NCI-H2227 (cell line): ENCODE data around the gene WDR59.
"Not testable (repeated sequence)": the region's sequence is repeated elsewhere in the genome, so short reads cannot be mapped to it uniquely, and the experiment has no call there.

Source experiments
- DNase-seq: peaks from one replicate; lab custom pipeline; 2025; ENCODE audit not compliant: unreplicated experiment; lab: John Stamatoyannopoulos, UW

WDR59 gene

DNA sequence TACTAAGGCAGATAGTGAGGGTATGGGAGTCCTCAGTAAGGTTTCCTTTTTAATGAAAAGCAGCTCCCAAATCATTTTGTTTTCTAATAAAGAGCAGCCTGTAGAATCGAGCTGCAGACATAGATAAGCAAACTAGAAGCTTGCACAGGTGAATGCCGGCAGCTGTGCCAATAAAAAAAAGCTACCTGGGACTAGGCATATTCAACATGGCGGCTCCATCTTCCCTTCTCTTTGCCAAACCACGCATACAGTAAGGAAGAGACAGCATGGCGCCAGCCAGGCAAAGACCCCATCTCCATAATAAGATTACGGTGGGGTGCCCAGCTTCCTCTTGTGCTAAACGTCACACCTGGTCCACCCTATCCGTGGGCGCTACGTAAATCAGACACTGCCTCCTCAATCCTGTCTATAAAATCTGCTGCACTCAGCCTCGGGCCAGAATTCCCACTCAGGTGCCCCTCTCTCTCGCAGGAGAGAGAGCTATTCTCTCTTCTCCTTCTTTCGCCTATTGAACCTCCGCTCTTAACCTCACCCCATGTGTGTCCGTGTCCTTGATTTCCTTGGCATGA is 117.6 kb downstream of the WDR59 start:
- peak; percentile 89 for DNase-seq

DNA sequence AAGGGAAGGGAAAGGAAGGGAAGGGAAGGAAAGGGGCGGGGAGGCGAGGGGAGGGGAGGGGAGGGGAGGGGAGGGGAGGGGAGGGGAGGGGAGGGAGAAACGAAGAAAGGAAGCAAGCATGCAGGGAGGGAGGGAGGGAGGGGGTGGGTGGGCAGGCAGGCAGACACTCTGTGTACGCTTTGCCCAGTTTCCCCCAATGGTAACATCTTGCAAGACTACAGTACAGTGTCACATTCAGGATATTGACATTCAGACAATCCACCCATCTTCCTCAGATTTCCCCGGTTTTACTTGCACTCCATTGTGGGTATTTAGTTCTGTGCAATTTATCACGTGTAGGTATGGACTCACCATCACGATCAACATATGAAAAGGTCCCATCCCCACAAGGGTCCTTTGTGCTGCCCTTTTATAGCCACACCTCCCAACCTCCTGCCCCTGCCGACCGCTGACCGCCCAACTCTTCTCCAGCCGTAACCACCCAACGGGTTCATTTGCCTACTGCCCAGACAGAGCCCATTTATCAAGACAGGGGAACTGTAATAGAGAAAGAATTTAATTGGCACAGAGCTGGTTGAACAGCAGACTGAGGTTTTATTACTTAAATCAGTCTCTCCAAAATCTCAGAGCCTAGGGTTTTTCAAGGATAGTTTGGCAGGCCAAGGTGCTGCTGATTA is 118.9 kb downstream of the WDR59 start:
- DNase-seq: no peak

DNA sequence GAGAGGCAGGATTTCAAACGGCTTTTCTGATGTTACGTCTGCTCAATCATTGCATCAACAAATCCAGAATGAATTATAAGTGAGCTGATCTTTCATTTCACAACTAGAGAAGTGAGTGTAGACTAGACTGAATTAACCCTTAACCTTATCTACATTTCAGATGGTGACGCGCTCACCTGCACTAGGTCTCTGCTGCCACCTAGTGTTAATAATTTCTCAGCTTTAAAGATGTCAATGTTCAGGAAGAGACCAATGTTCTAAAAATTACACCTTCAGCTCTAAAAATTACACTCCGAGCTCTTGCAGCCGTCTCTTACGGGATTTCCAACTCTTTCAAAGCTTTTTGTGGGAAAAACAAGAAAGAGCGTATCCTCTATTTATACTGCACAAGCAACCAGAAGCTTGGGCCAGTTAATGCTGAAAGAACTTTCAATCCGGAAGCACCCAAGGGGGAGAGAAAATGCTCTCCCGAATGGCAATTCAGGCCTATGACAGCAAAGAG is 122.1 kb downstream of the WDR59 start:
- peak; percentile 55 for DNase-seq

- no peak for DNase-seq
These were observed 132.4 kb downstream of the WDR59 start for GRCh38 chr16:74852500-74852875.

DNA sequence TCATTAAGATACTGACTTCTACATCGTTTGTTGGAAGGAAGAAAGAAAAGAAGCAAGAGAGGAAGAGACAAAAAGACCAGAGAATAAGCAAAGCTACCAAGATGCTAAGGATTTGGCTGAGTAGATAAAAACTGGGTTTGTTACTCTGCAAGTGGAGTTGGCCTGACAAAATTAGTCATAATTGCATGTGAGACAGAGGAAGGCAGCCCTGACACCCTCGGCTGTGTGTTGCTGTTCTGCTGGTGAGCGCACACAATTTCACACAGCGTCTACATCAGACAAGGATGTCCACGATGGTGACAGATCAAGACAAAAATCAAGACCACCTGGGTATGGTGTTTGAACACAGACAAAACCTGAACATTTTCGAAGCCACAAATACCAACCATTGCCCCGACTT is 134.9 kb downstream of the WDR59 start:
- no peak for DNase-seq

GRCh38 chr16:74847202-74847601 is 137.7 kb downstream of the WDR59 start:
- no peak for DNase-seq

DNA sequence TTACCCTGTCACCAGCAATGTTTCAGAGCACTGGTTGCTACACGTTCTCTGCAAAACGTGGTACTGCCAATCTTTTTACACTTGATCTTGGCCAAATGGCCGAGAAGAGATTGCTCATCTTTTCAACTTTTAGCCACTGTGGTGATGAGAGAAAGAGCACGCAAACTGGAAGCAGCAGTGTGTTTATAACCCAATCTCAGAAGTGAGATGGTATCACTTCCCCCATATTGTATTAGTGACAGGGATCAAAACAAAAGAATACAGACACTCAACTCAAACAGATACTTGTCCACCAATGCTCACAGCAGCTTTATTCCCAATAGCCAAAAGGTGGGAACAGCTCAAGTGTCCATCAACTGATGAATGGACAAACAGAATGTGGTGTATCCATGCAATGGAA is 138.2 kb downstream of the WDR59 start:
- DNase-seq: no peak

DNA sequence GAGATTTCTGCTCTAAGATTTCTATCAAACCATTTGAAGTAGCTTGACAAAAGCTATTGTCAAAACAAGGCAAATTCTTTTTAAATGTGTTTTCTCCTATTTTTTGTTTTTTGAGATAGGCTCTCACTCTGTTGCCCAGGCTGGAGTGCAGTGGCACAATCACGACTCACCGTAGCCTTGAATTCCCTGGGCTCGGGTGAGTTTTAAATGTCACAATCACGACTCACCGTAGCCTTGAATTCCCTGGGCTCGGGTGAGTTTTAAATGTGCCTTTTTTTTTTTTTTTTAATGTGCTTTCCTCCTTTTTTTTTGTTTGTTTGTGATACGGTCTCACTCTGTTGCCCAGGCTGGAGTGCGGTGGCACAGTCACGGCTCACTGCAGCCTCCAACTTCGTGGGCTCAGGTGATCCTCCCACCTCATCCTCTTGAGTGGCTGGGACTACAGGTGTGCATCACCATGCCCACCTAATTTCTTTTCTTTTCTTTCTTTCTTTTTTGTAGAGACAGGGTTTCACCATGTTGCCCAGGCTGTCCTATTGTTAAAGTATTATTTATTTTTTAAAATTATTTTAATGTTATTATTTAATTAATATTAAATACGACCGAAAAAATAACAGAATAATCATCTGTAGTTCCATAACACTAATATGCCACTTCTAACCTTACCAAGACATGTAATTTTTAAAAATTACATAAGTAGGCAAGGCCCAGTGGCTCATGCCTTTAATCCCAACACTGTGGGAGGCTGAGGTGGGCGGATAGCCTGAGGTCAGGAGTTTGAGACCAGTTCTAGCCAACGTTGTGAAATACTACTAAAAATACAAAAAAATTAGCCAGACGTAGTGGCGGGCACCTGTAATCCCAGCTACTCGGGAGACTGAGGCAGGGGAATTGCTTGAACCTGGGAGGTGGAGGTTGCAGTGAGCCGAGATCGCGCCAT is 140.6 kb downstream of the WDR59 start:
- no peak for DNase-seq

GRCh38 chr16:74843381-74844035 is 141.4 kb downstream of the WDR59 start:
- not testable (repeated sequence) for DNase-seq

GRCh38 chr16:74842413-74842812 is 142.5 kb downstream of the WDR59 start:
- peak; percentile 10 for DNase-seq

- no peak for DNase-seq
These were observed 143.0 kb downstream of the WDR59 start for GRCh38 chr16:74841904-74842303.

GRCh38 chr16:74841469-74841868 is 143.5 kb downstream of the WDR59 start:
- DNase-seq: no peak

DNA sequence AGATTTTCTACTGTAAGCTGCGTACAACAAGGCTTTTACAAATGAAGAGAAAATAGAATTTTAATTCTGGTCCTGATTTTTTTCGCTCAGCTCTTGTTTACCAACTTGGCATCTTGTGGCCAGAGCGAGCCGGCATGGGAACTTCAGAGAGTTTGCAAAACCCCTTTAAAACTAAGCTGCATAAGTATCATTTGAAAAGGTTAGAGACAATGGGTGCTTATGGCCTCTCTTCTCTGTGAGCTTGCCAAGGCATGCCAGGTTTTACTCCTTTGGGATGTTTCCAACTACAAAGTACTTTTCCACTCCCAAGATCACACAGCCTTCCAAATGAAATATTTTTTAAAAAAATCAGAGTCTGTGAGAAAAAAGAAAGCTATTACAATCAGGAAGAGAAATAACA is 147.9 kb downstream of the WDR59 start:
- no peak for DNase-seq

- no peak for DNase-seq
These were observed 148.7 kb downstream of the WDR59 start for GRCh38 chr16:74836111-74836671.

DNA sequence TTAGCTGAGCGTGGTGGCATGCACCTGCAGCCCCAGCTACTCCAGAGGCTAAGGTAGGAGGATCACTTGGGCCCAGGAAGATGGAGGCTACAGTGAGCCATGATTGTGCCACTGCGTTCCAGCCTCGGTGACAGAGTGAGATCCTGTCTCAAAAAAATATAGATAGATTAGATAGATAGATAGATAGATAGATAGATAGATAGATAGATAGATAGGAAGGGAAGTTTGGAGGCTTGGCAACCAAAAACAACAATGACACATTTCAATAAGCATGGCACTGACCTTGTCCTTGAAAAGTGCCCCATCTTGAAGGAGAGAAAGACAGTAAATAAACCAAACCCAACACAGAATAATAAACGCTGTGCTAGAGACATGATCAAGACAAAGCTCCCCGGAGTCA is 152.7 kb downstream of the WDR59 start:
- DNase-seq: no peak

DNA sequence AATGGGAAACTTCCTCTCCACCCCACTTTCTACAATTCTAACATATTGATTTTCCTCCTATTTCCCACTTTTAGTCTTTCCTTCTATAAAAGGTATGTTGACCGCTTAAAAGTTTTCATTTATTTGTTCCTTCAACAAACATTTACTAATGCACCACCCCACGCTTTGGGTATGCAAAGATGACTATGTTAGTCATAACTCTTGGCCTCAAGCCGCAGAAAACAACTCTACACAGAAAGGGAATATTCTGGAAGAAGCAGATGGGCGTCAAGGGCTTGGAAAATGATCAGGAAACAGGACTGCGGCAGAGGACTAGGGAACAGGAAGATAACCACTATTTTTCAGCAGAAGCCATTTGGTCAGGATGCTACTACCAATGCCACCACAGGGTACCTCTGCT is 153.5 kb downstream of the WDR59 start:
- no peak for DNase-seq

DNA sequence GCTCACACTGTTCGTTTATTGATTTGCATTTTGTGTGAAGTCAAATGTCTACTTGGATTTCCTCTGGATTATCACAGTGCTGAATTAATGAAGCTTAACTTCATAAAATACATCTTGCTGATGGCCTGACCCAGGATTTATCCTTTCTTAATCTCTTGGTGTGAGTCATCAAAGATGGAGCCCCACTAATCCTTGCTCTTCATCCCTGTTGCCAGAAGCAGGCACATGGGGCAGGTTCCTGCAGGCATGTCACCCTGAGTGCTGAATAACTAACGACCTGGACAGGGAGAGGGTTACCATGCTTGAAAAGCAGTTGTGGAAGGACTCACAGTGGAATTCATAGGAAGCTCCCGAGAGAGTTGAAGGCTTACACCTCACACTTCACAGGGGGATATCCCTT is 154.3 kb downstream of the WDR59 start:
- no peak for DNase-seq

DNA sequence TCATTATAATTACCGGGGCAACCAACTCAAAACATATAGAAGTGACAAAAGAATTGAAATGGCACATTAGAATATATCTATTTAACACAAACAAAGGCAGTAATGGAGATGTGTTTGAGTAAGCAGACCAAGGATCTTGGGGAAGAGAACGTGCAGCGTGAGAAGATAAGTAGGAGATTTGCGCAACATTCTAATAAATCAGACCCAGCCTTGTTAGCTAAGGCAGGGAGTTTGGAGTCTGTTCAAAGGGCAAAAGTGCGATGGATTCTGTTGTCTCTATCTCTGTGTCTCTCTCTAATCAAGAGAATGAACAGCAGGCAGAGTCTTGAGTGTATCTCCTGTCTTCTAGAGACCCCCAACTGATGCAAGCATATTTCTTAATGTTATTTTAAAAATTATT is 155.3 kb downstream of the WDR59 start:
- no peak for DNase-seq

DNA sequence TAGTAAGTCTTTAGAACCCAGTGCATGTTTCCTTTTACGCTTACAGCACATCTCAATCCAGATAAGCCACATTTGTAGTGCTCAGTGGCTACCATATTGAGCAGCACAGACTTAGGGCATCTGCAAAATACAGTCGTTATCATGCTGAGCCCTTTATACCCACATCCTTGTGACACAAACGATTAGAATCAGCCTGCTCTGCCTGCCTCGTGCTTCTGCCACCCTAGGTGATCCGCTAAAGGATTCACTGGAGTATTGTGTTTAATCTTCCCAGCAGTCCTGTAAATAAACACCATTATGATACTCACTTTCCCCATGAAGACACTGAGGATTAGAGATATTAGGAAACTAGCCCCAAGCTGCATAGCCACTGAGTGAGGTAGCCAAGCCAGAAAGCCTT is 159.0 kb downstream of the WDR59 start:
- DNase-seq: no peak

- DNase-seq: no peak
These were observed 159.9 kb downstream of the WDR59 start for GRCh38 chr16:74825016-74825415.
